ENCODE results near the gene HMGCL.
"Not testable (repeated sequence)": the region's sequence is repeated elsewhere in the genome, so short reads cannot be mapped to it uniquely, and the experiment has no call there.

HMGCL gene

GRCh38 chr1:23825076-23825761 lies at the start of gene HMGCL:
Gene HMGCL (minus strand): TSS chr1:23825429. CDS start chr1:23825415, 14 bp downstream.
- in situ Hi-C loops (cut with HindIII; ENCODE audit: low sequenced_read_pairs), result no loop called here

- in situ Hi-C loops (cut with HindIII; ENCODE audit: low sequenced_read_pairs), result no loop called here
Observed at GRCh38 chr1:23872421-23872820, 47.2 kb upstream of the HMGCL start.

GRCh38 chr1:23869051-23869450 lies 43.8 kb upstream of the HMGCL start:
- in situ Hi-C loops (cut with HindIII; ENCODE audit: low sequenced_read_pairs), result no loop called here

- in situ Hi-C loops (cut with HindIII; ENCODE audit: low sequenced_read_pairs), result no loop called here
Observed at GRCh38 chr1:23868557-23869016, 43.4 kb upstream of the HMGCL start.

GRCh38 chr1:23867895-23868556 lies 42.8 kb upstream of the HMGCL start, which contains the start of gene FUCA1:
Gene FUCA1 (minus strand): TSS chr1:23868290. CDS start chr1:23868286, 4 bp downstream.
- in situ Hi-C loops (cut with HindIII; ENCODE audit: low sequenced_read_pairs), result no loop called here

GRCh38 chr1:23867542-23867894 lies 42.3 kb upstream of the HMGCL start:
- in situ Hi-C loops (cut with HindIII; ENCODE audit: low sequenced_read_pairs), result no loop called here

- in situ Hi-C loops (cut with HindIII; ENCODE audit: low sequenced_read_pairs), result no loop called here
Observed at GRCh38 chr1:23865543-23865930, 40.3 kb upstream of the HMGCL start.

DNA sequence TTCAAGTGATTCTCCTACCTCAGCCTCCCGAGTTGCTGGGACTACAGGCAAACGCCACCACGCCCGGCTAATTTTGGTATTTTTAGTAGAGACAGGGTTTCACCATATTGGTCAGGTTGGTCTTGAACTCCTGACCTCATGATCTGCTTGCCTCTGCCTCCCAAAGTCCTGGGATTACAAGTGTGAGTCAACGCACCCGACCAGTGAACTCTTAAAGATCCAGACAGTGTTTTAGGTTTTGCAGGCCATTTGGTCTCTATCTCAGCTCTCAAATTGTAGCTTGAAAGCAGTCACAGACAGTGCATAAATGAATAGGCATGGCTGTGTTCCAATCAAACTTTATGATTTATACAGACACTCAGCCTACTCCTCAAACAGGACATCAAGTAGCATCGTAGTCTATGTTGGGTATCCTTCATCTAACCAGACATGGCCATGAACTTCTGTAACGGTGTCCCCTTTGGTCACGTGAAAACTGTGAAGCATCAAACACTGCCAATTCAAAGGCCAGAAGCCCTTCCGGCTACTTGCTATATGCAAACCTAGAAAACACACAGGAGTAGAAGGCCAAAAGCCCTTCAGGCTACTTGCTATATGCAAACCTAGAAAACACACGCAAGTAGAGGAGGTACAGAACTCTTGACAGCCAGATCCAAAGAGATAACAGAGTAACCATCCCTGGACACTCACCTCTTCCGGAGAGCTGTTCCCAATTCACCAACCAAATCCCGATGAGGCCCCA lies 39.7 kb upstream of the HMGCL start:
- in situ Hi-C loops (cut with HindIII; ENCODE audit: low sequenced_read_pairs), result no loop called here

- in situ Hi-C loops (cut with HindIII; ENCODE audit: low sequenced_read_pairs), result no loop called here
Observed at GRCh38 chr1:23862640-23863039, 37.4 kb upstream of the HMGCL start.

- in situ Hi-C loops (cut with HindIII; ENCODE audit: low sequenced_read_pairs), result no loop called here
Observed at GRCh38 chr1:23854568-23854967, 29.3 kb upstream of the HMGCL start.

- in situ Hi-C loops (cut with HindIII; ENCODE audit: low sequenced_read_pairs), result not testable (repeated sequence)
Observed at GRCh38 chr1:23853124-23853523, 27.9 kb upstream of the HMGCL start.

DNA sequence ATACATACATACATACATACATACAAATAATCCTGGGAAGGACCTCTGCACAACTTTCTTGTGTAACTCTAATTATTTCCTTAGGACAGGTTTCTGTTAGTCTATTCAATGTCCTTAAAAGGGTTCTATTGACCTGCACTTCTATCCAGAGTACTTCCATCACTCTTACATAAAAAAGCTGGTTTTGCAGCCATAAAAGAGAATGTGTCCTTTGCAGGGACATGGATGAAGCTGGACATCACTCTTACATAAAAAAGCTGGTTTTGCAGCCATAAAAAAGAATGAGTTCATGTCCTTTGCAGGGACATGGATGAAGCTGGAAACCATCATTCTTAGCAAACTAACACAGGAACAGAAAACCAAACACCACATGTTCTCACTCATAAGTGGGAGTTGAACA lies 26.2 kb upstream of the HMGCL start:
- in situ Hi-C loops (cut with HindIII; ENCODE audit: low sequenced_read_pairs), result not testable (repeated sequence)

- in situ Hi-C loops (cut with HindIII; ENCODE audit: low sequenced_read_pairs), result no loop called here
Observed at GRCh38 chr1:23848673-23849616, 23.7 kb upstream of the HMGCL start.

GRCh38 chr1:23847482-23848095 lies 22.4 kb upstream of the HMGCL start:
- in situ Hi-C loops (cut with HindIII; ENCODE audit: low sequenced_read_pairs), result not testable (repeated sequence)

DNA sequence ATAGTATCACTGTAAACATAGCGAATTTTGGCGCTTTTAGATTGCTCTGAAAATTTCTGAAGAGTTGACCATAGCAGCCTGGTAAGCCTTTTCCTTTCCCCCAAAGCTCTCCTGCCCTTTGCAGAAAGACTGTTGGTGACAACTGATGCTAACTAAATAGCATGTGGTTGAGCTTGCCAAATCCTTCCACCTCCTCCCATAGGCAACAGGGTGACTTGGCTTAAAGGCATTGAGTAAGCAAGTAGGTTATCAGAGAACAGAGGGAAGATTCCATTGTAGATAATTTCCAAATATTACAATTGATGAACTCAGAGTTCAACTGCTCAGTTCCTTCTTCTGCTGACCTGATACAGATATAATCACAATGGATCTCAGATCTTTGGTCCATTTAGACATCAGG lies 19.9 kb upstream of the HMGCL start:
- in situ Hi-C loops (cut with HindIII; ENCODE audit: low sequenced_read_pairs), result no loop called here

DNA sequence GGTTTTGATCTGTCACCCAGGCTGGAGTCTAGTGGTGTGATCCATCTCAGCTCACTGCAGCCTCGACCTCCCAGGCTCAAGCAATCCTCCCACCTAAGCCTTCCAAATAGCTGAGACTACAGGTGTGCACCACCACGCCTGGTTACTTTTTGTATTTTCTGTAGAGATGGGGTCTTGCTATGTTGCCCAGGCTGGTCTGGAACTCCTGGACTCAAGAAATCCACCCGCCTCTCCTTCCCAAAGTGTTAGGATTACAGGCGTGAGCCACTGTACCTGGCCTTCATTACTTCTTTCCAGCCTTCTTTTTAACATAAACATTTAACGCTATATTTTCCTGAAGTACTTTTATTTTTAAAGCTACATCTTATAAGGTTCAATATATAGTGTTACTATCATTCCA lies 18.4 kb upstream of the HMGCL start:
- in situ Hi-C loops (cut with HindIII; ENCODE audit: low sequenced_read_pairs), result no loop called here

DNA sequence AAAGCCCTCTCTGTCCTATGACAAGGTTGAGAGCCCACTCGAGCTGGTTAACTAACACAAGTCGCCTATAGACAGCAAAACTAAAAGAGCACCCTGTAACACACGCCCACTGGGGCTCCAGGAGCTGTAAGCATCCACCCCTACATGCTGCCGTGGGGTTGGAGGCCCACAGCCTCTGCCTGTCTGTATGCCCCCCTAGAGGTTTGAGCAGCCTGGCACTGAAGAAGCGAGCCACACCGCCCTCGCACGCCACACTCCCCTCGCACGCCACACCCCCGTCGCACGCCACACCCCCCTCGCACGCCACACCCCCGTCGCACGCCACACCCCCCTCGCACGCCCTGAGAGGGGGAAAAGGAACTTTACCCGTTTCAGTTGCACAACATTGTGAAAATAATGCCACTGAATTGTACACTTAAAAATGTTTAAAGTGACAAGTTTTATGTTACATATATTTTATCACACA lies 13.2 kb upstream of the HMGCL start:
- in situ Hi-C loops (cut with HindIII; ENCODE audit: low sequenced_read_pairs), result no loop called here

- in situ Hi-C loops (cut with HindIII; ENCODE audit: low sequenced_read_pairs), result no loop called here
Observed at GRCh38 chr1:23837908-23838307, 12.7 kb upstream of the HMGCL start.

DNA sequence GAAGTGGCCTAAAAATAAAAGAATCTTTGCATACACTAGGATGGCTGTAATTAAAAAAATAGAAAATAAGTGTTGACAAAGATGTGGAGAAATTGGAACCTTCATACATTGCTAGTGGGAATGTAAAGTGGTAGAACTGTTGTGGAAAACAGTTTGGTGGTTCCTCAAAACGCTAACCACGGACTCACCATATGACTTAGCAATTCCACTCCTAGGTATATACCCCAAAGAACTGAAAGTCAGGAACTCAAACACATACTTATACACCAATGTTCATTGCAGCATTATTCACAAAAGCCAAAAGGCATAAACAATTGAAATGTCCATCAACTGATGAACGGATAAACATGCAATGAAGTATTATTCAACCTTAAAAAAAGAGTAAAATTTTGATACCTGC lies 10.8 kb upstream of the HMGCL start:
- in situ Hi-C loops (cut with HindIII; ENCODE audit: low sequenced_read_pairs), result no loop called here

DNA sequence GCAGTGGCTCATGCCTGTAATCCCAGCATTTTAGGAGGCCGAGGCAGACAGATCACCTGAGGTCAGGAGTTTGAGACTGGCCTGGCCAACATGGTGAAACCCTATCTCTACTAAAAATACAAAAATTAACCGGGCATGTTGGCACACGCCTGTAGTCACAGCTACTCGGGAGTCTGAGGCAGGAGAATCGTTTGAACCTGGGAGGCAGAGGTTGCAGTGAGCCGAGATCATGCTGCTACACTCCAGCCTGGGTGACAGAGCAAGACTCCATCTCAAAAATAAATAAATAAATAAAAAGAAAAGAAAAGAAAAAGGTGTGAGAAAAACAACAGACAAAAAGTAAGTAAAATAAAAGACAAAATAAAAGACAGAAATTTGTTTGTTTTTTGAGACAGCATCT lies 8.9 kb upstream of the HMGCL start:
- in situ Hi-C loops (cut with HindIII; ENCODE audit: low sequenced_read_pairs), result not testable (repeated sequence)

Measured in DLD1 (cell line).